Caco-2 (cell line): Measurements from ENCODE around the gene IGSF6. TPM values are rescaled to one million over a fixed set of nuclear protein-coding genes. Genes with fewer than 3 reads are reported as not detected.

Experiments used
- BruUV-seq: library from RNA; stranded (reverse); fragments of 400-500 nt; replicated peaks from 2 replicates; lab custom pipeline; 2021; lab: Mats Ljungman, UMichigan
- CTCF ChIA-PET: fragments of 300-600 bp; sonication (Branson Sonifier 250); formaldehyde crosslinking; loops from one replicate; lab custom pipeline; 2022; ENCODE audit warnings: antibody characterized with exemption; lab: Charles Lee
- POLR2A ChIA-PET: fragments of 300-600 bp; sonication (Branson Sonifier 250); formaldehyde crosslinking; loops from one replicate; lab custom pipeline; 2022; ENCODE audit warnings: antibody characterized with exemption; lab: Charles Lee
- DNase-seq, 2 experiments: peaks; one replicate each; pipeline versions ENCODE4 v3.0.0 to v3.0.0-alpha.2; 2020 to 2022
- H3K27me3 ChIP-seq: replicated peaks from 2 replicates; pipeline ENCODE4 v1.6.0; 2011; ENCODE audit warnings: low read length; ENCODE audit not compliant: control insufficient read depth, insufficient read depth
- H3K36me3 ChIP-seq: 2 replicates; pipeline ENCODE4 v1.5.1; 2011; ENCODE audit warnings: low read length; ENCODE audit not compliant: control insufficient read depth, insufficient read depth
- H3K4me1 ChIP-seq: fragments of 250-450 bp; sonication (Bioruptor Pico); 2 replicates; pipeline ENCODE4 v1.5.1; 2020; ENCODE audit warnings: mild to moderate bottlenecking
- H3K4me3 ChIP-seq: 2 replicates; pipeline ENCODE4 v1.5.1; 2011; ENCODE audit warnings: low read depth, mild to moderate bottlenecking, control low read depth, low read length
- H3K9me3 ChIP-seq: fragments of 250-450 bp; sonication (Bioruptor Pico); 2 replicates; pipeline ENCODE4 v1.5.1; 2020; ENCODE audit warnings: mild to moderate bottlenecking, moderate library complexity
- H3K27ac Mint-ChIP-seq: one replicate; pipeline ENCODE4 v1.8.0; 2022; ENCODE audit warnings: mixed read lengths; ENCODE audit not compliant: unreplicated experiment
- H3K27me3 Mint-ChIP-seq: one replicate; pipeline ENCODE4 v1.8.0; 2022; ENCODE audit warnings: mixed read lengths; ENCODE audit not compliant: insufficient read depth, unreplicated experiment
- H3K36me3 Mint-ChIP-seq: one replicate; pipeline ENCODE4 v1.8.0; 2022; ENCODE audit warnings: mild to moderate bottlenecking, mixed read lengths; ENCODE audit not compliant: insufficient read depth, unreplicated experiment
- H3K4me1 Mint-ChIP-seq: one replicate; pipeline ENCODE4 v1.8.0; 2022; ENCODE audit warnings: low read depth, mixed read lengths; ENCODE audit not compliant: unreplicated experiment
- H3K4me3 Mint-ChIP-seq: one replicate; pipeline ENCODE4 v1.8.0; 2022; ENCODE audit warnings: mild to moderate bottlenecking, moderate library complexity, mixed read lengths; ENCODE audit not compliant: unreplicated experiment
- H3K9me3 Mint-ChIP-seq: one replicate; pipeline ENCODE4 v1.8.0; 2022; ENCODE audit warnings: mixed read lengths; ENCODE audit not compliant: unreplicated experiment
- CTCF ChIP-seq, 2 experiments: fragments of 200-600 bp in 1 of 2; IDR thresholded peaks; 1 replicate in 1 of 2; 2 replicates in 1 of 2; pipeline versions ENCODE4 v1.5.1 to v1.8.0; 2011 to 2022; ENCODE audit warnings: antibody characterized with exemption in 1 of 2, control low read depth in 1 of 2, inconsistent platforms in 1 of 2, low read depth in 1 of 2, low read length in 1 of 2, mild to moderate bottlenecking in 1 of 2, moderate library complexity in 1 of 2; ENCODE audit not compliant: insufficient read depth in 1 of 2, severe bottlenecking in 1 of 2, unreplicated experiment in 1 of 2
- intact Hi-C: fragments of 100-400 bp; cut with micrococcal nuclease; formaldehyde crosslinking; loops from one replicate; pipeline ENCODE4 v1.10.0; 2022; ENCODE audit not compliant: unreplicated experiment
- total RNA-seq: library from RNA; stranded (reverse); gene quantifications from 2 replicates; pipeline ENCODE4 v1.2.3, GENCODE V29; 2022

IGSF6 gene
- total RNA-seq, 1 experiment from 2014 or later, result not detected

DNA sequence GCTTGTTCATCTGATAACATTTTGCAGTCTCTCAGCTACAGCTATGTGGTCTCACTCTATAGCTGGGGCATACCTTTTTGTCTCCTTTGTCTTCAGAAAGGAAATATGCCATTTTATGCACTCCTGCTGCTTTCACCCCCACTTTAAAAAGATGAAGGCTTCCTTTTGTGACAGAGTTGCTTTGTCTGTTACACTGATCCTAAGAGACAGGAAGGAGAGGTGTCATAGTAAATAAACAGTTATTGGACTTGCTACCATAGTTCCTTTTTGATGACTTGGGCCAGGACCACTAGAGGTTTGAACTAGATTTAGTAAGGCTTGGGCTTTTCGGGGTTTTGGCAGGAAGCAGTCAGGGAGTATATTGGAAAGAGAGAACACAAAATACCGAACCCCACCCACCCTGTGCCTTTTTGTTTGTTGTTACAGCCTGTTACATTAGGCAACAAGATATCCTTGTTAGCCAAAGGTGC, 54.8 kb downstream of the IGSF6 start:
- H3K4me1 ChIP-seq, result no peaks in the 10 kb centered on the region
- H3K4me3 Mint-ChIP-seq, result peak overlapping the region; percentile 59
- no peaks in the 10 kb centered on the region for H3K9me3 ChIP-seq
- no peaks in the 10 kb centered on the region for H3K27me3 ChIP-seq
- no peak overlapping the region for H3K27ac Mint-ChIP-seq
- no peaks in the 10 kb centered on the region for H3K27me3 Mint-ChIP-seq
- TF ChIP-seq CTCF (IDR thresholded peaks at IDR 0.05; ENCODE audit: insufficient read depth in 1 of 2, low read depth in 1 of 2, low read length in 1 of 2, severe bottlenecking in 1 of 2, unreplicated experiment in 1 of 2), result no peak
- no peak for DNase-seq
- no peaks in the 10 kb centered on the region for H3K36me3 ChIP-seq
- ChIA-PET POLR2A (no interaction called here), CTCF (no interaction called here)
- H3K36me3 Mint-ChIP-seq, result no peaks in the 10 kb centered on the region
- no TSS peak for BruUV-seq
- intact Hi-C loops, result no loop called here
- H3K4me3 ChIP-seq, result no peak overlapping the region
- no peaks in the 10 kb centered on the region for H3K4me1 Mint-ChIP-seq
- H3K9me3 Mint-ChIP-seq, result no peaks in the 10 kb centered on the region

GRCh38 chr16:21593530-21594289, 58.7 kb downstream of the IGSF6 start:
- POLR2A ChIA-PET, result no interaction called here
- no peak overlapping the region for H3K27ac Mint-ChIP-seq
- Histone ChIP-seq H3K4me3 (no peak overlapping the region), H3K4me1 (no peaks in the 10 kb centered on the region), H3K36me3 (no peaks in the 10 kb centered on the region), H3K9me3 (no peaks in the 10 kb centered on the region), H3K27me3 (no peaks in the 10 kb centered on the region)
- no TSS peak for BruUV-seq
- no peak overlapping the region for H3K4me3 Mint-ChIP-seq
- H3K27me3 Mint-ChIP-seq, result no peaks in the 10 kb centered on the region
- intact Hi-C loops, result no loop called here
- TF ChIP-seq CTCF (IDR thresholded peaks at IDR 0.05; ENCODE audit: insufficient read depth in 1 of 2, low read depth in 1 of 2, low read length in 1 of 2, severe bottlenecking in 1 of 2, unreplicated experiment in 1 of 2), result no peak
- DNase-seq, result no peak
- H3K36me3 Mint-ChIP-seq, result no peaks in the 10 kb centered on the region
- H3K9me3 Mint-ChIP-seq, result no peaks in the 10 kb centered on the region
- no peaks in the 10 kb centered on the region for H3K4me1 Mint-ChIP-seq
- CTCF ChIA-PET, result interaction anchor here (0.8 kb wide), 1 partner anchor 40 kb away, joined by 3 read pairs; no protein-coding TSS in a partner anchor

DNA sequence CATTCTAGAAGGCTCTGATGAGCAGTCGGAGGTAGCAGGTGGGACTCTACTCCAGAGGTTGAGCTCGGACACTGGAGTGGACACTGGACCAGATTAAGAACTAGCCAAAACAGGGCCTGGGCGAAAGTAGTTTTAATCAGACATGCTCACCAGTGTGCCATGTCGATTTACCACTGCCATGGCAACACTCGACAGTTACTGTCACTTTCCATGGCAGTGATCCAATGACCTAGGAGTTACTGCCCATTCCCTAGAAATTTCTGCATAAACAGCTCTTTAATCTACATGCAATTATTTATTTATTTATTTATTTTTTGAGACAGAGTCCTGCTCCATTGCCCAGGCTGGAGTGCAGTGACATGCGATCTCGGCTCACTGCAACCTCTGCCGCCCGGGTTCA, 60.2 kb downstream of the IGSF6 start:
- no TSS peak for BruUV-seq
- H3K27me3 Mint-ChIP-seq, result no peaks in the 10 kb centered on the region
- no peaks in the 10 kb centered on the region for H3K4me1 Mint-ChIP-seq
- H3K4me3 Mint-ChIP-seq, result no peak overlapping the region
- Histone ChIP-seq H3K27me3 (no peaks in the 10 kb centered on the region), H3K9me3 (no peaks in the 10 kb centered on the region), H3K36me3 (no peaks in the 10 kb centered on the region), H3K4me3 (no peak overlapping the region), H3K4me1 (no peaks in the 10 kb centered on the region)
- CTCF ChIA-PET, result no interaction called here
- TF ChIP-seq CTCF (IDR thresholded peaks at IDR 0.05; ENCODE audit: insufficient read depth in 1 of 2, low read depth in 1 of 2, low read length in 1 of 2, severe bottlenecking in 1 of 2, unreplicated experiment in 1 of 2), result no peak
- H3K36me3 Mint-ChIP-seq, result no peaks in the 10 kb centered on the region
- intact Hi-C loops, result no loop called here
- no peak for DNase-seq
- H3K9me3 Mint-ChIP-seq, result no peaks in the 10 kb centered on the region
- POLR2A ChIA-PET, result no interaction called here
- no peak overlapping the region for H3K27ac Mint-ChIP-seq
